SK-N-SH (cell line): ENCODE results near the gene CEP170B. TPM values are rescaled to one million over a fixed set of nuclear protein-coding genes. Genes with fewer than 3 reads are reported as not detected.

Source experiments
- CTCF ChIA-PET: fragments of 300-600, 350-600 bp; formaldehyde crosslinking; extraction: SDS; loops from one replicate; lab custom pipeline; 2021; lab: Yijun Ruan, JAX
- POLR2A ChIA-PET: fragments of 350-600 bp; sonication (Branson Sonifier 250); formaldehyde crosslinking; extraction: SDS; loops from one replicate; lab custom pipeline; 2020; ENCODE audit warnings: antibody characterized with exemption, inconsistent platforms; lab: Yijun Ruan, JAX
- DNase-seq: peaks from one replicate; pipeline ENCODE4 v3.0.0; 2012
- H2AFZ ChIP-seq: fragments of 200-600 bp; sonication (generic); 2 replicates; pipeline ENCODE4 v1.8.1; 2016; ENCODE audit warnings: antibody characterized with exemption, mild to moderate bottlenecking, low read depth
- H3F3A ChIP-seq: fragments of 200-600 bp; sonication (generic); replicated peaks from 2 replicates; pipeline ENCODE3; 2016; ENCODE audit warnings: antibody characterized with exemption, mild to moderate bottlenecking; ENCODE audit not compliant: insufficient read depth
- H3K27ac ChIP-seq, 2 experiments: fragments of 200-500 bp in 1 of 2; fragments of 200-600 bp in 1 of 2; sonication (Bioruptor generic) in 1 of 2; sonication (generic), shearing (Covaris generic) in 1 of 2; 2 replicates each; pipeline versions ENCODE4 v1.5.1 to v1.6.1; 2014 to 2016; ENCODE audit warnings: low read depth in 2 of 2, inconsistent platforms in 1 of 2, low read length in 1 of 2, mild to moderate bottlenecking in 1 of 2, mixed read lengths in 1 of 2
- H3K27me3 ChIP-seq: fragments of 200-600 bp; sonication (generic), shearing (Covaris generic); 2 replicates; pipeline ENCODE4 v1.6.1; 2016; ENCODE audit warnings: mixed run types; ENCODE audit not compliant: insufficient read depth
- H3K36me3 ChIP-seq, 2 experiments: fragments of 200-500 bp in 1 of 2; fragments of 200-600 bp in 1 of 2; sonication (Bioruptor generic) in 1 of 2; sonication (generic) in 1 of 2; replicated peaks in 1 of 2; 2 replicates each; pipeline versions ENCODE3 to v1.5.1; 2014 to 2016; ENCODE audit warnings: low read length in 1 of 2, mild to moderate bottlenecking in 1 of 2; ENCODE audit not compliant: insufficient read depth in 2 of 2, control insufficient read depth in 1 of 2
- H3K4me1 ChIP-seq, 2 experiments: fragments of 200-500 bp in 1 of 2; fragments of 200-600 bp in 1 of 2; sonication (Bioruptor generic) in 1 of 2; sonication (generic), shearing (Covaris generic) in 1 of 2; 2 replicates each; pipeline versions ENCODE4 v1.5.1 to v1.6.1; 2014 to 2016; ENCODE audit warnings: low read depth in 1 of 2, low read length in 1 of 2, mixed run types in 1 of 2; ENCODE audit not compliant: insufficient read depth in 2 of 2, control insufficient read depth in 1 of 2
- H3K4me2 ChIP-seq: fragments of 200-600 bp; sonication (generic), shearing (Covaris generic); 2 replicates; pipeline ENCODE4 v1.6.1; 2017; ENCODE audit warnings: mixed run types
- H3K4me3 ChIP-seq, 2 experiments: fragments of 200-500 bp in 1 of 2; fragments of 200-600 bp in 1 of 2; sonication (Bioruptor generic) in 1 of 2; sonication (generic), shearing (Covaris generic) in 1 of 2; 2 replicates each; pipeline versions ENCODE4 v1.5.1 to v1.8.1; 2014 to 2016; ENCODE audit warnings: low read depth in 2 of 2, inconsistent platforms in 1 of 2, low read length in 1 of 2, mild to moderate bottlenecking in 1 of 2, mixed read lengths in 1 of 2, moderate library complexity in 1 of 2
- H3K79me2 ChIP-seq: fragments of 200-600 bp; sonication (generic); 2 replicates; pipeline ENCODE4 v1.8.1; 2017; ENCODE audit warnings: mild to moderate bottlenecking; ENCODE audit not compliant: insufficient read depth
- H3K9ac ChIP-seq: fragments of 200-600 bp; sonication (generic); 2 replicates; pipeline ENCODE4 v1.6.1; 2017; ENCODE audit warnings: mixed run types
- H3K9me2 ChIP-seq: fragments of 200-600 bp; sonication (generic); 2 replicates; pipeline ENCODE4 v1.6.1; 2017; ENCODE audit warnings: mixed run types
- H3K9me3 ChIP-seq: fragments of 200-600 bp; sonication (generic); 2 replicates; pipeline ENCODE4 v1.6.1; 2017; ENCODE audit warnings: mixed run types, mild to moderate bottlenecking, moderate library complexity
- H4K20me1 ChIP-seq: fragments of 200-600 bp; sonication (generic); 2 replicates; pipeline ENCODE4 v1.6.1; 2017; ENCODE audit warnings: mild to moderate bottlenecking, mixed run types; ENCODE audit not compliant: insufficient read depth
- CTCF ChIP-seq: fragments of 200-600 bp; sonication (generic); IDR thresholded peaks from 2 replicates; pipeline ENCODE4 v1.6.1; 2017; ENCODE audit warnings: antibody characterized with exemption, mild to moderate bottlenecking, moderate library complexity
- EP300 ChIP-seq, 2 experiments: IDR thresholded peaks; 2 replicates each; pipeline versions ENCODE4 v1.4.0 to v1.6.1; 2012; ENCODE audit warnings: borderline replicate concordance in 1 of 2, low read depth in 1 of 2, low read length in 1 of 2
- FOSL2 ChIP-seq: IDR thresholded peaks from 2 replicates; pipeline ENCODE4 v1.4.0; 2012; ENCODE audit warnings: low read depth, mild to moderate bottlenecking, moderate library complexity, borderline replicate concordance
- FOXM1 ChIP-seq: IDR thresholded peaks from 2 replicates; pipeline ENCODE4 v1.4.0; 2012; ENCODE audit warnings: low read depth, mild to moderate bottlenecking
- GATA2 ChIP-seq: sonication (generic); formaldehyde crosslinking; IDR thresholded peaks from 2 replicates; pipeline ENCODE4 v1.5.0; 2020; ENCODE audit warnings: mild to moderate bottlenecking, missing genetic modification reagents
- JUND ChIP-seq: IDR thresholded peaks from 2 replicates; pipeline ENCODE4 v1.4.0; 2012
- MAX ChIP-seq: IDR thresholded peaks from 2 replicates; pipeline ENCODE4 v1.4.0; 2012; ENCODE audit warnings: low read depth
- MEF2A ChIP-seq: IDR thresholded peaks from 2 replicates; pipeline ENCODE4 v1.4.0; 2012; ENCODE audit warnings: low read depth, borderline replicate concordance
- POLR2AphosphoS5 ChIP-seq: IDR thresholded peaks from 2 replicates; pipeline ENCODE4 v1.6.1; 2012; ENCODE audit warnings: low read depth, low read length
- RAD21 ChIP-seq: IDR thresholded peaks from 2 replicates; pipeline ENCODE4 v1.6.1; 2012; ENCODE audit warnings: mild to moderate bottlenecking, low read length
- RXRA ChIP-seq: IDR thresholded peaks from 2 replicates; pipeline ENCODE4 v1.4.0; 2012; ENCODE audit warnings: low read depth, mild to moderate bottlenecking, borderline replicate concordance
- SIN3A ChIP-seq: IDR thresholded peaks from 2 replicates; pipeline ENCODE4 v1.6.1; 2012; ENCODE audit warnings: low read depth, mild to moderate bottlenecking, low read length, moderate library complexity, borderline replicate concordance
- SMC3 ChIP-seq: IDR thresholded peaks from 2 replicates; pipeline ENCODE4 v1.6.1; 2012; ENCODE audit warnings: low read depth, low read length, improper control_type of control experiment
- TEAD4 ChIP-seq: IDR thresholded peaks from 2 replicates; pipeline ENCODE4 v1.4.0; 2012; ENCODE audit warnings: mild to moderate bottlenecking, borderline replicate concordance; ENCODE audit not compliant: insufficient read depth
- USF1 ChIP-seq: IDR thresholded peaks from 2 replicates; pipeline ENCODE4 v1.4.0; 2012; ENCODE audit warnings: low read depth, borderline replicate concordance
- YY1 ChIP-seq: IDR thresholded peaks from 2 replicates; pipeline ENCODE4 v1.4.0; 2012; ENCODE audit warnings: low read depth, mild to moderate bottlenecking
- ZBTB33 ChIP-seq: IDR thresholded peaks from 2 replicates; pipeline ENCODE4 v1.4.0; 2012; ENCODE audit warnings: low read depth, borderline replicate concordance
- WGBS: methylation state at CpG from one replicate; pipeline ENCODE4 v1.1.6; 2017; ENCODE audit warnings: low lambda C conversion rate; 5-methylcytosine and 5-hydroxymethylcytosine counted together
- polyA plus RNA-seq, 3 experiments: library from polyadenylated mRNA; depleted of rRNA; stranded (reverse); fragments of >200 nt; gene quantifications; 2 replicates each; pipeline ENCODE4 v1.2.3, GENCODE V29; 2012

Gene CEP170B
- polyA plus RNA-seq, 1 of the 3 experiments (the other 2 are of a cell fraction), result 11.0 TPM

GRCh38 chr14:104869669-104870367 is 4.8 kb downstream of the CEP170B start:
- no peak for DNase-seq

GRCh38 chr14:104870368-104871144 is 5.5 kb downstream of the CEP170B start:
- Histone ChIP-seq H3K27me3 (no peaks in the 10 kb centered on the region), H3K4me3 (no peak overlapping the region), H3K9me2 (no peaks in the 10 kb centered on the region), H3K9ac (no peak overlapping the region), H3K27ac (no peak overlapping the region), H3F3A (no peaks in the 10 kb centered on the region), H3K4me2 (no peak overlapping the region), H3K36me3 (peaks cover 0 to 3% of the 10 kb centered on the region in 2 experiments), H4K20me1 (peaks cover 87% of the 10 kb centered on the region), H3K9me3 (no peaks in the 10 kb centered on the region), H3K79me2 (peaks cover 72% of the 10 kb centered on the region), H2AFZ (no peak overlapping the region), H3K4me1 (peaks cover 7 to 12% of the 10 kb centered on the region in 2 experiments; a peak in 2 of 4 replicates)
- TF ChIP-seq RXRA (no peak), SIN3A (no peak), CTCF (peak; percentile 54), ZBTB33 (no peak), JUND (no peak), FOSL2 (no peak), POLR2AphosphoS5 (no peak), GATA2 (no peak), USF1 (no peak), TEAD4 (no peak), SMC3 (peak; percentile 35; the same call in 1 of the 2 replicates), YY1 (no peak), EP300 (IDR thresholded peaks at IDR 0.05; ENCODE audit: borderline replicate concordance in 1 of 2, low read depth in 1 of 2, low read length in 1 of 2) (no peak), MAX (no peak), RAD21 (peak; percentile 44)
- WGBS, result 79% methylated on average over 14 of the region's 21 CpGs
- ChIA-PET CTCF (interaction anchor here (0.8 to 4.5 kb wide), 5 partner anchors 14 to 102 kb away, joined by 3 to 21 read pairs (median 4); no protein-coding TSS in a partner anchor), POLR2A (no interaction called here)
- peak; percentile 80 for DNase-seq

More at GRCh38 chr14:104869669-104870367, 4.8 kb downstream of the CEP170B start:
- H3F3A ChIP-seq, result no peaks in the 10 kb centered on the region
- CTCF ChIA-PET, result interaction anchor here (1.0 to 4.5 kb wide), 6 partner anchors 13 to 101 kb away, joined by 3 to 21 read pairs (median 4); no protein-coding TSS in a partner anchor
- H3K4me1 ChIP-seq, result peaks cover 7 to 9% of the 10 kb centered on the region in 2 experiments; a peak in 2 of 4 replicates
- POLR2A ChIA-PET, result no interaction called here
- no peak overlapping the region for H3K4me3 ChIP-seq
- H2AFZ ChIP-seq, result no peak overlapping the region
- TF ChIP-seq FOXM1, result no peak
- no peak for TF ChIP-seq USF1
- TF ChIP-seq TEAD4, result no peak
- TF ChIP-seq MEF2A, result no peak
- no peak for TF ChIP-seq POLR2AphosphoS5
- peaks cover 80% of the 10 kb centered on the region for H4K20me1 ChIP-seq
- no peak overlapping the region for H3K4me2 ChIP-seq
- WGBS, result 96% methylated on average over 18 of the region's 18 CpGs
- no peaks in the 10 kb centered on the region for H3K9me2 ChIP-seq
- H3K79me2 ChIP-seq, result peaks cover 66% of the 10 kb centered on the region
- H3K27ac ChIP-seq, result no peak overlapping the region
- H3K9me3 ChIP-seq, result no peaks in the 10 kb centered on the region
- no peak overlapping the region for H3K9ac ChIP-seq
- H3K36me3 ChIP-seq, result peaks cover 0 to 3% of the 10 kb centered on the region in 2 experiments
- H3K27me3 ChIP-seq, result no peaks in the 10 kb centered on the region
